ENCODE results near the gene NKG7. TPM values are rescaled to one million over a fixed set of nuclear protein-coding genes. Genes with fewer than 3 reads are reported as not detected.
"Not testable (repeated sequence)": the region's sequence is repeated elsewhere in the genome, so short reads cannot be mapped to it uniquely, and the experiment has no call there.

The NKG7 gene
- 10 to 100 TPM; 16.3 to 17.5 TPM for total RNA-seq

GRCh38 chr19:51372649-51373504, at the start of gene NKG7:
NKG7 (minus strand) TSS chr19:51372654; CDS start chr19:51372535, 119 bp downstream.
- H3K27ac Mint-ChIP-seq = peak within 1 kb of the TSS; percentile 88
- peak; percentile 87 for DNase-seq
- intact Hi-C loops (cut with micrococcal nuclease) = loop anchor here (1.0 kb wide), 1 partner anchor 21 kb away; no protein-coding TSS in a partner anchor
- CTCF ChIA-PET = interaction anchor here (0.7 to 1.2 kb wide), 3 partner anchors 22 to 67 kb away, joined by 3 read pairs; no protein-coding TSS in a partner anchor
- no peaks in the 10 kb centered on the region for H3K27me3 Mint-ChIP-seq (ENCODE audit: low read depth)
- no peaks in the 10 kb centered on the region for H3K36me3 Mint-ChIP-seq (ENCODE audit: low read depth)
- peaks cover 3% of the 10 kb centered on the region for H3K9me3 Mint-ChIP-seq
- peak within 1 kb of the TSS; percentile 60 for H3K4me3 Mint-ChIP-seq
- H3K4me1 Mint-ChIP-seq (ENCODE audit: low read depth) = peaks cover 73% of the 10 kb centered on the region

- Mint-ChIP-seq H3K4me3 (no peak overlapping the region), H3K27me3 (ENCODE audit: low read depth) (peaks cover 24% of the 10 kb centered on the region), H3K36me3 (ENCODE audit: low read depth) (no peaks in the 10 kb centered on the region), H3K9me3 (no peaks in the 10 kb centered on the region), H3K27ac (no peak overlapping the region), H3K4me1 (ENCODE audit: low read depth) (peaks cover 8% of the 10 kb centered on the region)
- peak; percentile 91 for DNase-seq
- CTCF ChIA-PET = interaction anchor here (0.6 to 2.3 kb wide), 18 partner anchors 12 to 235 kb away, joined by 3 to 14 read pairs (median 5); no protein-coding TSS in a partner anchor
- intact Hi-C loops (cut with micrococcal nuclease) = loop anchor here (1.0 to 5.0 kb wide), 4 partner anchors 19 to 235 kb away; no protein-coding TSS in a partner anchor
Measured at GRCh38 chr19:51422053-51422448, 49.6 kb upstream of the NKG7 start.

- CTCF ChIA-PET = interaction anchor here (0.6 to 2.3 kb wide), 18 partner anchors 12 to 236 kb away, joined by 3 to 14 read pairs (median 5); no protein-coding TSS in a partner anchor
- Mint-ChIP-seq H3K27ac (no peak overlapping the region), H3K27me3 (ENCODE audit: low read depth) (peaks cover 27% of the 10 kb centered on the region), H3K4me1 (ENCODE audit: low read depth) (peaks cover 11% of the 10 kb centered on the region), H3K4me3 (no peak overlapping the region), H3K9me3 (no peaks in the 10 kb centered on the region), H3K36me3 (ENCODE audit: low read depth) (no peaks in the 10 kb centered on the region)
- DNase-seq = no peak
- intact Hi-C loops (cut with micrococcal nuclease) = loop anchor here (1.0 to 5.0 kb wide), 4 partner anchors 20 to 236 kb away; no protein-coding TSS in a partner anchor
Measured at GRCh38 chr19:51421229-51422052, 49.0 kb upstream of the NKG7 start.

GRCh38 chr19:51420511-51420910, 48.1 kb upstream of the NKG7 start:
- peaks cover 11% of the 10 kb centered on the region for H3K4me1 Mint-ChIP-seq (ENCODE audit: low read depth)
- DNase-seq; H3K36me3 Mint-ChIP-seq (ENCODE audit: low read depth); H3K4me3 Mint-ChIP-seq; H3K27ac Mint-ChIP-seq; H3K9me3 Mint-ChIP-seq: not testable (repeated sequence)
- CTCF ChIA-PET = interaction anchor here (0.6 to 2.3 kb wide), 9 partner anchors 12 to 237 kb away, joined by 3 to 14 read pairs (median 4); no protein-coding TSS in a partner anchor
- intact Hi-C loops (cut with micrococcal nuclease) = loop anchor here (5.0 kb wide), 1 partner anchor 52 kb away; no protein-coding TSS in a partner anchor
- peaks cover 27% of the 10 kb centered on the region for H3K27me3 Mint-ChIP-seq (ENCODE audit: low read depth)

- peaks cover 27% of the 10 kb centered on the region for H3K27me3 Mint-ChIP-seq (ENCODE audit: low read depth)
- no peak overlapping the region for H3K4me3 Mint-ChIP-seq
- CTCF ChIA-PET = interaction anchor here (0.6 to 1.8 kb wide), 4 partner anchors 19 to 96 kb away, joined by 3 to 5 read pairs (median 3); no protein-coding TSS in a partner anchor
- intact Hi-C loops (cut with micrococcal nuclease) = no loop called here
- peaks cover 11% of the 10 kb centered on the region for H3K4me1 Mint-ChIP-seq (ENCODE audit: low read depth)
- no peak overlapping the region for H3K27ac Mint-ChIP-seq
- DNase-seq = no peak
- no peaks in the 10 kb centered on the region for H3K9me3 Mint-ChIP-seq
- H3K36me3 Mint-ChIP-seq (ENCODE audit: low read depth) = no peaks in the 10 kb centered on the region
Measured at GRCh38 chr19:51418707-51419106, 46.3 kb upstream of the NKG7 start.

GRCh38 chr19:51417810-51418157, 45.3 kb upstream of the NKG7 start:
- intact Hi-C loops (cut with micrococcal nuclease) = no loop called here
- Mint-ChIP-seq H3K4me1 (ENCODE audit: low read depth) (peaks cover 11% of the 10 kb centered on the region), H3K27me3 (ENCODE audit: low read depth) (peaks cover 27% of the 10 kb centered on the region), H3K27ac (no peak overlapping the region), H3K9me3 (no peaks in the 10 kb centered on the region), H3K4me3 (no peak overlapping the region), H3K36me3 (ENCODE audit: low read depth) (no peaks in the 10 kb centered on the region)
- no peak for DNase-seq
- CTCF ChIA-PET = interaction anchor here (0.5 to 1.8 kb wide), 2 partner anchors 22 to 240 kb away, joined by 3 to 5 read pairs; no protein-coding TSS in a partner anchor

- Mint-ChIP-seq H3K27me3 (ENCODE audit: low read depth) (peaks cover 27% of the 10 kb centered on the region), H3K9me3 (no peaks in the 10 kb centered on the region), H3K4me3 (no peak within 1 kb of the TSS), H3K4me1 (ENCODE audit: low read depth) (peaks cover 11% of the 10 kb centered on the region), H3K36me3 (ENCODE audit: low read depth) (no peaks in the 10 kb centered on the region), H3K27ac (no peak within 1 kb of the TSS)
- CTCF ChIA-PET = interaction anchor here (0.5 to 1.8 kb wide), 2 partner anchors 22 to 241 kb away, joined by 3 to 5 read pairs; no protein-coding TSS in a partner anchor
- peak; percentile 55 for DNase-seq
- intact Hi-C loops (cut with micrococcal nuclease) = no loop called here
Measured at GRCh38 chr19:51417107-51417809, 44.8 kb upstream of the NKG7 start, which contains the start of gene SIGLEC10. SIGLEC10 (minus strand) TSS chr19:51417642; CDS start chr19:51417581, 61 bp downstream.

- H3K4me1 Mint-ChIP-seq (ENCODE audit: low read depth); intact Hi-C loops (cut with micrococcal nuclease); H3K27ac Mint-ChIP-seq; H3K4me3 Mint-ChIP-seq; H3K9me3 Mint-ChIP-seq; DNase-seq; H3K36me3 Mint-ChIP-seq (ENCODE audit: low read depth): not testable (repeated sequence)
- CTCF ChIA-PET = interaction anchor here (0.6 kb wide), 1 partner anchor 34 kb away, joined by 3 read pairs; no protein-coding TSS in a partner anchor
- H3K27me3 Mint-ChIP-seq (ENCODE audit: low read depth) = peaks cover 23% of the 10 kb centered on the region
Measured at GRCh38 chr19:51416422-51416821, 44.0 kb upstream of the NKG7 start.

- H3K36me3 Mint-ChIP-seq (ENCODE audit: low read depth) = no peaks in the 10 kb centered on the region
- no peaks in the 10 kb centered on the region for H3K9me3 Mint-ChIP-seq
- CTCF ChIA-PET = no interaction called here
- intact Hi-C loops (cut with micrococcal nuclease) = no loop called here
- DNase-seq = no peak
- H3K4me1 Mint-ChIP-seq (ENCODE audit: low read depth) = peaks cover 8% of the 10 kb centered on the region
- H3K27me3 Mint-ChIP-seq (ENCODE audit: low read depth) = peaks cover 23% of the 10 kb centered on the region
- H3K4me3 Mint-ChIP-seq = no peak overlapping the region
- H3K27ac Mint-ChIP-seq = no peak overlapping the region
Measured at GRCh38 chr19:51415187-51415586, 42.7 kb upstream of the NKG7 start.

- CTCF ChIA-PET = no interaction called here
- Mint-ChIP-seq H3K27me3 (ENCODE audit: low read depth) (peaks cover 12% of the 10 kb centered on the region), H3K9me3 (no peaks in the 10 kb centered on the region), H3K4me1 (ENCODE audit: low read depth) (no peaks in the 10 kb centered on the region), H3K36me3 (ENCODE audit: low read depth) (no peaks in the 10 kb centered on the region), H3K4me3 (no peak overlapping the region), H3K27ac (no peak overlapping the region)
- no peak for DNase-seq
- intact Hi-C loops (cut with micrococcal nuclease) = loop anchor here (5.0 kb wide), 1 partner anchor 174 kb away; no protein-coding TSS in a partner anchor
Measured at GRCh38 chr19:51410950-51411748, 38.7 kb upstream of the NKG7 start.
